ENCODE data around the gene JMJD1C.
"Not testable (repeated sequence)": the region's sequence is repeated elsewhere in the genome, so short reads cannot be mapped to it uniquely, and the experiment has no call there.

GRCh38 chr10:63153868-63154545 lies 311.8 kb downstream of the JMJD1C start:
- TF ChIP-seq CTCF, POLR2A (IDR thresholded peaks at IDR 0.05): not testable (repeated sequence)
